Forelimb muscle (tissue), 1 donor: ENCODE measurements around the gene CMKLR1. TPM values are rescaled to one million over a fixed set of nuclear protein-coding genes. Genes with fewer than 3 reads are reported as not detected.
A peak's percentile ranks its signal among the peaks of the same experiment; 100 is the strongest.

Experiments
- DNase-seq: peaks from one replicate; pipeline ENCODE4 v3.0.0-alpha.2; 2013; ENCODE audit warnings: low read depth
- polyA plus RNA-seq: library from polyadenylated mRNA; unstranded; fragments of 120-200 nt; gene quantifications from one replicate; pipeline ENCODE4 v1.2.1, GENCODE V29; 2013; ENCODE audit not compliant: insufficient read length

CMKLR1 gene, protein sequence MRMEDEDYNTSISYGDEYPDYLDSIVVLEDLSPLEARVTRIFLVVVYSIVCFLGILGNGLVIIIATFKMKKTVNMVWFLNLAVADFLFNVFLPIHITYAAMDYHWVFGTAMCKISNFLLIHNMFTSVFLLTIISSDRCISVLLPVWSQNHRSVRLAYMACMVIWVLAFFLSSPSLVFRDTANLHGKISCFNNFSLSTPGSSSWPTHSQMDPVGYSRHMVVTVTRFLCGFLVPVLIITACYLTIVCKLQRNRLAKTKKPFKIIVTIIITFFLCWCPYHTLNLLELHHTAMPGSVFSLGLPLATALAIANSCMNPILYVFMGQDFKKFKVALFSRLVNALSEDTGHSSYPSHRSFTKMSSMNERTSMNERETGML
- polyA plus RNA-seq, result 2.6 TPM

DNA sequence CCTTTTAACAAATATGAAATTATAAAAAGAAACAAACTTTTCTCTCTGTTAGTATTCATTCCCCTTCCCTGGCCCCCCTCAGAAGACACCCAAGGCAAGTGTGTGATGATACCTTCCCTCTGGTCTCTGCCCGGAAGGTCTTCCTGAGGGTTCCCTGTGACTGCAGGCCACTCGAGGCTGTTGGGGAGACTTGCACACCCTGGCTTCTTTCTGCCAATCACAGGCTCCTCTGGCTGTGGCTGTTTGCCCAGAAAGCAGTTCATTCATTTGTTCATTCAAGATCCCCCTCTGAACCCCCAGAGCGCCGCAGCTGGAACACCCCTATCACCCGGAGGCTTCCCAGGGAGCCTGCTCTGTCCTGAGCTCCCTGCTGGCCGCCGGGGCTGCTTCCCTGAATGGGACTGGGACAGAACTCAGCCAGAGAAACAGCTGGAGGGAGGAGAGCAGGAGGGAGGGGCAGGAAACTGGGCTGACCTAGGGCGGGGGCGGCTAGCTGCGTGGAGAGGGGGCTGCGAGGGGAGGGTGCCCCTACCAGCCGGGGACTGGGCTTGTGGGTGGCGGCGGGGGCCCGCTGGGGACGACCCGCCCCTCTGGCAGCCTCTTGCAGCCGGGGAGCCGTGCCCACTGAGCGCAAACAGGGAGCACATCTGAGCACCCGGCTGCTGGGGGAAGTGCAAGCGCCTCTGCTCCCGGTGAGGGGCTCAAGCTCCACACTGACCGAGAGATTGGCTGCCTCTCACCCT, at the start of gene CMKLR1:
CMKLR1 (minus strand) TSS at position 397 of the 743 bp plus-strand sequence. CDS start 45,720 bp downstream, outside the sequence.
- no peak for DNase-seq

DNA sequence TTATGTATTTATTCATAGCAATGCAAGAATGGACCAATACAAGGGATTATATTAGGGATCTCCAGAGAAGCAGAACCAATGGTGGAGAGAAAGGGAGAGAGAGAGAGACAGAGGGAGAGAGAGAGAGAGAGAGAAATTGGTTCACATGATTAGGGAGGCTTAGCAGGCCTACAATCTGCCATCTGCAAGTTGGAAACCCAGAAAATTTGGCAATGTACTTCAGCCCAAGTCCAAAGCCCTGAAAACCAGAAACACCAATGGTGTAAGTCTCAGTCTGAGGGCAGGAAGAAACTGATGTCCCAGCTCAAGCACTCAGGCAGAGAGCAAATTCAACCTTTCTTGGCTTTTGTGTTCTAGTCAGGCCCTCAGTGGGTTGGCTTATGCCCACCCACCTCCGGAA, 48.7 kb upstream of the CMKLR1 start:
- no peak for DNase-seq

DNA sequence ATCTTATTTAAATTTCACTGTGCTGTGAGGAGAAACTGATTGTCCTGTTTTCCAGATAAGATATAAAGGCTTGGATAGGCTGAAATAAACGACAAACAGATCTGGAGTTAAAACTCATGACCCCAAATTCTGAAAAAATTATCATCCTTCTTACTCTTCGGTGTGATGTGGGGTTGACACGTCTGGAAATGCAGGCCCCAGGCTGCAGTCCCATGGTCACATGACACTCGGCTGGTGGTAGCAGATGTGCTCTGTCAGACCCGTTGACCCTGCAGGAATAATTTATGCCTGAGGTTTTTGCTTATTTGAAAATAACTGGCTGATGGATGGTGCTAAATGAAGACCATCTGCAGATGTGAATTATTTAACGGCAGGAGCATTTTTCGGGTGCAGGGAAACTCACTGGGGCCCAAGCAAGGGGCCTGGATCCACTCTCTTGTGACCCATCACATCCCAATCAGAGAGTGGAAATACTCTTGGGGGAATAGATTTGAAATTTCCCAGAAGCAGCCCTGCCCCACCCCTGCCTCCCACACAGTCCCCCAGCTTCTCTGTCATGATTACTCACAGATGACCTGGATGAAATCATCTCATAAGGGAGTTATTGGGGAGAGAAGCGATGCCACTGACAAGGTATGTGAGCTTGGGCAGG, 47.7 kb upstream of the CMKLR1 start:
- no peak for DNase-seq

DNA sequence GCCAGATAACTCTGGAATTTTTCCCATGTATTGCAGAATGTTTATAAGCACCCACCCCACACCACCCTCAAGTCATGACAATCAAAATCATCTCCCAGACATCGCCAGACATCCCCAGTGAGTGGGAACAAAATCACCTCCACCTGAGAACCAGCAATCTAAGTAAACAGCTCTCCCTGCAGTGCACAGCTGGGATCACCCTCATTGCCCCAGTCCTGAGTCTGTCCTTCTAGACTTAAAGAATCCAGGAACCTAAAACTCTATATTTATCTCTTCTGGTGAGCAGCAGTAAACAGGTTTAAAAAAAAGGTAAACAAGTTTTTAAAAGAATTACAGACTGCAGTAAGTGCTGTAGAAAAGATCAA, 43.3 kb upstream of the CMKLR1 start:
- no peak for DNase-seq

DNA sequence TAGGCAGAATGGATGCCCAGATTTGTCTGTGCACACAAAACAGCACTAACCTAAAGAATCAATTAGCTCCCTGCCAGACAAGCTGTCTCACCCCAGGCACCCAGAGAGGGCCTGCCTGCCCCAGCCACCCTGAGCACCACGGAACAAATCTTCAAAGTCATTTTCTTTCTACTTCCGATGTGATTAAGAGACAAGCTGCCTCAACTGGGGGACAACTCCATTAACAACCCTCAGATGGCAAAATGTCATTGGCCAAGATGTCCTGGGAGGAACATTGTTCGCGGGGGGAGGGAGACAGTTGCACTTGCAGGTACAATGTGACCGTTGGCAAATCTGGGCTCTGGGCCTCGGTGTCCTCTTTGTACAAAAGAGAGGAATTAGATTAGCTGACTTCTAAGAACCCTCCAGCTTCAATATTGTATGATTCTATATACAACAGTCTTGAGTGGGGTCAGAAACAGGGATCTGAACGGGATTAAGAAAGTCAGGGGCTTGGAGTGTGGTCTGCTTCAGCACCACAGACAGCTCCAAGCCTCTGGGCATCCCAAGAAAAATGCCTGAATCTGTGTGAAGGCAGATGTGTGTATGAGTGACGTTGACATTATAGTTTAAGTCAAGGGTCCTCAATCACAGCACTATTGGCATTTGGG, 42.8 kb upstream of the CMKLR1 start:
- peak; percentile 20 for DNase-seq

DNA sequence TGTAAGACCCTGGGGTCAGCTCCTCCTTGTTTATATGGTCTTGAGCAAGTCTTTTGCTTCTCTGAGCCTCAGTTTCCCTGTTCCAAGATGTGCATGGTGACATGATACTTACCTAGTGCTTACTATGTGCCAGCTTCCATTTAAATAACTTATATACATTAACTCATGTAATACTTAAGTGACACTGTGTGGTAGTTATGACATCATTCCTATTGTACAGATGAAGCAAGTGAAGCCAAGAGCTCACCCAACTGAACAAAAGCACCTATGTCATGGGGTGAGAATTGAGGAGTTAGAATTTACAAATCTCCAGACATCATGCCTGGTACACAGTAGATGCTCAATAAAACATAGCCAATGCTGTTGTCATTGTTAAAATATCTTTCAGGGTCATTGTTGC, 41.3 kb upstream of the CMKLR1 start:
- no peak for DNase-seq

DNA sequence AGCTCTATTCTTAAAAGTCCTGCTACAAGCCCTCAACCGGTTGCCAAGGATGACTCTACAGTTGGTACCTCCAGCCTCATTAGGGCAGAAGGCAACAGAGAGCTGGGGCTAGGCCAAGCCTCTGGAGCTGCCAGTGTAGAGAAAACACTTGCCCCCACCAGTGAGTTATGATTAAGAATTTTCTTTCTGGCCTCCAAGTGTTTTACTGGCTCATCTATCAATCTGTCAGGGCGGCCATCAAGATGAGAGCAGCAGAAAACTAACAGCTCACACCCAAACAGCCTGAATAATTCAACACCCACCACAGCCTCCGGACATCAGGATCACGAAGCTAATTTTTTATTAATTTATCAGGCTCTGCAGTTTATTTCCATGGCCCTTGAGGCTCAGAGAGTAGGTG, 40.7 kb upstream of the CMKLR1 start:
- no peak for DNase-seq

DNA sequence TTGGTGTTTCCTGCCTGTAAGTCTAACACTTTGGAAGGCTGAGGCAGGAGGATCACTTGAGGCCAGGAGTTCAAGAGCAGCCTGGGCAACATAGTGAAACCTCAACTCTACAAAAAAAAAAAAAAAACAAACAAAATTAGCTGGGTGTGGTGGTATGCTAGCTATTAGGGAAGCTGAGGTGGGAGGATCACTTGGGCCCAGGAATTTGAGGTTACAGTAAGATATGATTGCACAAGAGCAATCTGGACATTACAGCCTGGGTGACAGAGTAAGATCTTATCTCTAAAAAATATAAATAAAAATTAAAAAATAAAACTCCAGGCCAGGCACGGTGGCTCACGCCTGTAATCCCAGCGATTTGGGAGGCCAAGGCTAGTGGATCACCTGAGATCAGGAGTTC, 39.8 kb upstream of the CMKLR1 start:
- DNase-seq, result no peak

DNA sequence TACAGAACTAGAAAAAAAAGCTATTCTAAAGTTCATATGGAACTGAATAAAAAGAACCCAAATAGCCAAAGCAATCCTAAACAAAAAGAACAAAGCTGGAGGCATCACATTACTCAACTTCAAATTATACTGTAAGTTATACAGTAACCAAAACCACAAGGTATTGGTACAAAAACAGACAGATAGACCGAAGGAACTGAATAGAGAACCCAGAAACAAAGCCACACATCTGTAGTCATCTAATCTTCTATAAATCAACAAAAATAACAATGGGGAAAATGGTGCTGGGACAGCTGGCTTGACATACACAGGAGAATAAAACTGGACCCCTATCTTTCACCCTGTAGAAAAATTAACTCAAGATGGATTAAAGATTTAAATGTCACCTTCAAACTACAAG, 38.1 kb upstream of the CMKLR1 start:
- no peak for DNase-seq

DNA sequence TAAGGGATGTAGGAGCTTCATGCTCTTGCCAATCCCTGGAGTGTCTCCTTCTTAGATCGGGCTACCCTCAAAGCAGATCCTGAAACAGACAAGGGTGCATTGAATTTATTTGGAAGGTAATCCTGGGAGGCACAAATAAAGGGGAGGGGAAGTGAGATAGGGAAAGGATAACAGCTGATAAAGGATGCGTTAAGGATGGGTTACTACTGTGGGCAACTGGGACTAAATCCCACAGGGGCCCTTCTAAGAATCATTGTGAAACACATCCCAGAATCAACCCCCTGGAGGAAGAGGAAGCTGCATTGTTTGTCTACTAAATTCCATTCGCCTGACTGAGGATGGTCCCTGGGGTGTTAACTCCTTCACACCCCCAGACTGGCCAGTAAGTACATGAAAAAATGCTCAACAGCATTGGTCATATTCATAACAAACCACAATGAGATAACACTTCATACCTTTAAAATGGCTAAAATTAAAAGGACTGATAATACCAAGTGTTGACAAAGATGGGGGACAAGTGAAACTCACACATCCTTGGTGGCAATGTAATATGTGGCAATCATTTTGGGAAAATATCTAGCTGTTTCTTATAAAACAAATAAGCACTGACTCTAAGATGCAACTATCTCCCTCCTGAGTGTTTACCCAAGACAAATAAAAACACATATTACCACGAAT, 37.0 kb upstream of the CMKLR1 start:
- DNase-seq, result no peak

DNA sequence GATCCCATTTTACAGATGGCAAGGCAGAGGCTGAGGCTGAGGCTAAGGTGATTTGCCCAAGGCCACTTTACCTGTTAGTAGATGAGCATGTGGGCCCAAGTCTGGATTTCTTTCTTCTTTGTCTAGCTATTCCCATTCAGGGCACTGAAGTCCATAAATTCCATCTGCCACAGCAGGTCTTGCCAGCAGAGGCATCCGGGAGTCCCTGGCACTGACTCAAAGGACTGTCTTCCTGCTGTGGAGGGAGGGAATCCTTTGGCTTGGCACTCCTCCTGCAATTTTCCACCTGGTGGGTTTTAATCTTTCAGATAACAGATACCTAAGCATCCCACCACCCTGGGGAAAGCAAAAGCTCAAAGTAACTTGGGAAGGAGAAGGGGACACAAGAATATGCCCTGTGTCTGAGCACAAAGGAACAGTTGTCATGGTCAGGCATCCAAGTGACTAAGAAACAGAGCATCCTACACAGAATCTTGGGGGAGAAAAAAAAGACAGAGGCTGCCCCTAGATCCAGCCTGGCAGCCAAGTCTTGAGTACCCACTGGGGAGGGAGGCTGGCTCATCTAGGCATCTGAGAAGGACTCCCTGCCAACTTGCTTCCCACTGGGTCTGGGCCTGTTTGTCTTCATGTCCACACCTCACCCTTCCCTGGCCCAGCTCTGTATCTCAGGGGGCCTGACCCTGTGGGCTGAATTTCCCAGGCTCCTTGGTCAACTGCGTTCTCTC, 35.6 kb upstream of the CMKLR1 start:
- DNase-seq, result no peak

DNA sequence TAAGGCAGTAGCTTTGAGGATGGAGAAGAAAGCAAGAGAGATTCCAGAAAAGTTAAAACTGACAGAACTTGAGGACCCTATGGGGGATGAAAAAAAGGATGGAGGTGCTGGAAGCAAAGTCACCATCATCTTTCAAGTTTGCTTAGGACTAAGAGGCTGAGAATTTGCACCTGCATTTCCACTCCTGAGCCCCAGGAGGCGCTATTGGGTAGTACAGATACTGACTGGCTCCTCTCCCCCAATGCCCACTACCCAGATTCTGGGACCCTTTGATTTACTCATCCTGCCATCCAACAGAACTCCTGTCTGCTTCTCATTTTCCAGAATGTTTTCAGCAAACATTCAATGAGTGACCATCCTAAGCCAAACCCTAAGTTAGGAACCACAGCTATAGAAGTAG, 34.0 kb upstream of the CMKLR1 start:
- no peak for DNase-seq

DNA sequence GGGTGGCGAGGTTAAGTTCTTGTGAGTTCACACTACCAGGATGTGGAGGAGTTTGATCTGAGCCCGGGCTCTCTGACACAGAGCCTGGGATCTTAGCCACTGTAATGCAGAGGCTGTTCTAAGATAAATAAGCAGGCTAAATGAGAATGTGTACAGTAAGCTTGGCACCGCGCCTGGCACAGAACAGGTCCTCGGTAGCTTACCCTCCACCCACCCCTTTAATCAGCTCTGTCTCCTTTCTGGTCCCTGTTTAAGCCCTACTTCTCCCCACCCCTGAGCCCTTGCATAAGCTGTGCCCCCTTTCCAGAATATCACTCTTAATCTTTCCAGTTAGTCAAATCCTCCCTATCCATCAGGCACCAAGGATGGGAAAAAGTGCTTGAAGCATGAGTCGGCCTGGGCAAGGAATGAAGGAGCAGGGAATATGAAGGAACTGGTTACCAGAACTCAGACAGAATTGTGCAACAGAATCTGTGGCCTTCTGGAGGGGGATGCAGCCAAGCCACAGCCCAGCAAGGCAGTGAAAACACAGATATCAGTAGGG, 32.8 kb upstream of the CMKLR1 start:
- no peak for DNase-seq

DNA sequence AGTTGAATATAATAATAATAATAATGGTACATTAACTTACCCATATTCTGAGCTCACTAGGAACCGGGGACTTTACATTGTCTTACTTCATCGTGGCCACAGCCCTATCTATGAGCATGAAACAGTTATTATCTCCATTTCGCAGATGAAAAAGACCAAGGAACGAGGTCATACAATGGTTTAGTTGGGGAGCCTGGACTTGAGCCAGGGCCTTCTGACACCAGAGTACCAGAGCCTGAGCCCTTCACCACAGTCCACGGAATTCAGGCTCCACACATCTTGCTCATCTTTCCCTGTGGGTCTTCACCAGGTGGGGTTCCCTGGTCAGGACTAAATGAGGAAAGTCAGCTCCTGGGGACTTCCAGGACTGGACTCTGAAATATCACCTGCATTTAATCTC, 31.3 kb upstream of the CMKLR1 start:
- DNase-seq, result no peak

DNA sequence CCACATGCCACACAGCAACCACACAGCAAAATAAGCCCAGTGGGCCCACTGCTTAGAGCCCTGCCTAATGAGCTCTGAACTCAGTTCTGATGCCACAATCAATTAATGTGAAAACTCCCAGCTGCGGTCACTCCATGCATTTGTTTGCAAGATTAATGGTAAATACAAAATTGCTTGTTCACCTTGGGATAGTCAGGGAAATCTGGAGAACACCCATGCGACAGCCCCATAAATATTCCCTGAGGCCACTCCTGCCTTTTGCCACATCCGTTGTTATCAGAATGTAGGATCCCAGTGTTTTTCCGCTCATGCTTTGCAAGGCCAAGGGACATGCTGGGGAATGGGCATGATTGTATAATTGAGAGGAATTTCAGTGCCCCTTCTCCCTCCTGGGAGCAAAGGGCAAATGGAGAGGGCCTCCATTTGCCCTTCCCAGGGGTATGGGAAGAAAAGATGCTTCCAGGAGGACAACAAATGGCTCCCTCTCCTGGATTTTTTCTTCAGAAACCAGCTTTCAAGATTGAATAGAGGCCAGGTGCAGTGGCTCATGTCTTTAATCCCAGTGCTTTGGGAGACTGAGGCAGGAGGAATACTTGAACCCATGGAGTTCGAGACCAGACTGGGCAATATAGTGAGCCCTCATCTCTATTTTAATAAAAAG, 30.8 kb upstream of the CMKLR1 start:
- no peak for DNase-seq

DNA sequence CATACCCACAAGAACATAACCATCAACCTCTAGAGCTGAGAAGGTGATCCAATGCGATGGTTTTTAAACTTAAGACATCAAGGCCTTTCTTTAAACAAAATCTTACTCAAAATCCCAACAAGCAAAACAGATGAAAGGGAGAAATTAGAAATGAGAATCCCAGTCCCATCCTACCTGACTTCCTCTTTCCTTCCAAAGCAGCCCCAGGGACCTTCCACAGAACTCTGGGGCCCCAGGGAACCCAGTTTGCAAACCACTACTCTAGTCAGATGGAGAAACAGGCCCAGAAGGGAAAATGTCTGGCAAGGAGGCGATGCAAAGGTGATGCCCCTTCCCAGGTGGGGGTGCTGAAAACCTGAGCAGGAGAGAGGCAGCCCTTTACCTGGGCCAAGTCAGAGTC, 29.0 kb upstream of the CMKLR1 start:
- DNase-seq, result no peak

DNA sequence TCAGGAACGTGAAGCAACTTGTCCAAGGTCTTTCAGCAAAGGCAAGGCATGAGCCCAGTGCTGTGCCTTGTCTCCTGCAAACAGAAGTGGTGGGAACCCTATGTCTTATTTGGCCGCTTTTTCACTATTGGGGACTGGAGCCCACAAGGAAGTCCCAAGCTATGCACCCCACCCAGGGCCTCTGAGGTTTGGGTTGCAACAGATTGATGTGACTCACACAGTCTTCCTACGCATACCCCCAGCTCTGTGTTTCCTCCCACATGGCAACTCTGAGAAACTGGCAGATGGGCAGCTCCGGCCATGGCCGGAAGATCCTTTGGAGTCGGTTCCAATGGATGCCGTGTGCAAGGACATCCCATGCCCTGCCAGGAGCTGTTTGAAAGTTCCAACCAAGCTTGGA, 28.3 kb upstream of the CMKLR1 start:
- no peak for DNase-seq

DNA sequence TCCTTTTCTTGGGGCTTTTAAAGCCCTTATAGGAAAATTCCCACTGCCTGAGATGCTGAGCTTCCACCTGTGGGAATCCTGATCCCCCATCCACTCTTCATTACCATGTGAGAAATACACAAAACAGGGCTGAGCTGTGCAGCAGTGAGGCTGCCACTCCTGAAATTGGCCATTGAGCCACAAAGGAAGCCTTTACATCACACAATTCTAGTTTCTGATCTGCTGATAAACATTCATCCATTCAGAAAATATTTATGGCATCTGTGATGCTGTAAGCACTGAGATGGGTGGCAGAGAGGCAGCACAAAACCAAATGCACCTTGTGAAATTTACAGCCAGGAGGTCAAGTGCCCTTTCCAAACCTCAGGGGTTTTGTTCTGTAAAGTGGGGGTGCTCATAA, 26.2 kb upstream of the CMKLR1 start:
- DNase-seq, result no peak

DNA sequence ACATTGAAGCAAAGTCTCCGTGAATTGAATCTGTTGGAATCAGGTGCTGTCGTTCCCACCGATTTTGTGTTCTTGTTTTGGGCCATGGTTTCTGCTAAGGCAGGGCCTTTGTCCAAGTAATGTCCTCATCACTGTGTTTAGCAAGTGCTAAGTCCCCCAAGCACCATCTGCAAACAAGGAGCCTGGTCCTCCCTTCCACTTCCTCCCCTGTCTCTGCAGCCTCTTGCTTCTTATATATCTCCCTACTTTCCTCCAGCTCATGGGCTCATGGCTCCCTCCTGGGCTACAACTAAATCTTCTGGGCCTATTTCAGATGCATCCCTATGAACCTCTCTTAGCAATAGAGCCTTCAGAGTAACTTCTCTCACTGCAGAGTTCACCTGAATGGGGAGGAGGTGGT, 25.8 kb upstream of the CMKLR1 start:
- no peak for DNase-seq

DNA sequence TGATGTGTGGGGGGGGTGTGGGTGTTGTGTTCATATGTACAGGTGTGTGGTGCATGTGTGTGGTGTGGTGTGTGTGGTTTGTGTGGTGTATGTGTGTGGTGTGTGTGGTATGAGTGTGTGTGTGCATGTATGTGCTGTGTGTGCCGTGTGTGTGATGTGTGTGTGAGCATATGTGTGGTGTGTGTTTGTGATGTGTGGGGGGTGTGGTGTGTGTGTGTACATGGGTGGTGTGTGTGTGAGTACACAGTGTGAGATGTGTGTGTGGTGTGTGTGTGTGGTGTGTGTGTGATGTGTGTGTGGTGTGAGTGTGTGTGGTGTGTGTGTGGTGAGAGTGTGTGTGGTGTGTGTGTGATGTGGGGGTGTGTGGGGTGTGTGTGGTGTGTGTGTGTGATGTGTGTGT, 24.5 kb upstream of the CMKLR1 start:
- DNase-seq, result no peak
